ENCODE measurements around the gene FARSB.
"Not testable (repeated sequence)": the region's sequence is repeated elsewhere in the genome, so short reads cannot be mapped to it uniquely, and the experiment has no call there.

Gene FARSB

GRCh38 chr2:222603501-222603900, 52.4 kb downstream of the FARSB start:
- no peak for DNase-seq

- no peak for DNase-seq
Observed at GRCh38 chr2:222598611-222599010, 57.3 kb downstream of the FARSB start.

DNA sequence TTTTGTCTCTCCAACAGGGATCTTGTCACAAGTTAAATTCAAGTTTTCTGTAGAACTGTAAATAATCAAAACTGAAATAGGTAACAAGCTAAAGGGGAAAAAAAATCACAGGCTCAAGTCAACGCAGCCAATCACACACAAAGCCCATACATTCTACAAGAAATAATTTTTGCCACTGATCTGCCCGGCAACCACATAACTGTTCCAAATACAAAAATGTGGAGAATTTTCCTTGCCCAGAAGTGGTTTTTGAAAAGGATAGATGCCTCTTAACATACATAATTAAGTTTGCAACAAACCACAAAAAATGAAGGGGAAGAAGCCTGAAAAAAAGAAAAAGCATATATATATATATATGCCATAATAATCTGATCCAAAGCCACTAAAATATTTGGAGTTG, 60.3 kb downstream of the FARSB start:
- no peak for DNase-seq

DNA sequence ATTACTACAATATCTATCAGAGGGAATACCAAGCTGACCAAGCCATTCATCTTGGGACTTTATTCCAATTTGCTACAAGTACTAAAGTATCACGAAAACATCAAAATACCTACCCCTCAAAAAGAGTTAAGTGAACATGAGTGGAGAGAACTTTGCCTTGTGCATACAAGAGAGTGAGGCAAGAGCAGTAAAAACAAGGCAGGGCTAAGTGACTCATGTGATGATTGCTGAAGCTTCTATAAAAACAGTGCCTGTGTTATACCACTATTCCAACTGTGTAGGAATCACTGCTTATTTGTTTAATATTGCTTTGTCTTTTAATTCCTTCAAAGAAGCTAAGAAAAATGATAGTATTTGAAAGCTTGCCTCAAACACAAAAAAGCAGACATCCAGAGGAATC, 61.2 kb downstream of the FARSB start:
- DNase-seq, result no peak

DNA sequence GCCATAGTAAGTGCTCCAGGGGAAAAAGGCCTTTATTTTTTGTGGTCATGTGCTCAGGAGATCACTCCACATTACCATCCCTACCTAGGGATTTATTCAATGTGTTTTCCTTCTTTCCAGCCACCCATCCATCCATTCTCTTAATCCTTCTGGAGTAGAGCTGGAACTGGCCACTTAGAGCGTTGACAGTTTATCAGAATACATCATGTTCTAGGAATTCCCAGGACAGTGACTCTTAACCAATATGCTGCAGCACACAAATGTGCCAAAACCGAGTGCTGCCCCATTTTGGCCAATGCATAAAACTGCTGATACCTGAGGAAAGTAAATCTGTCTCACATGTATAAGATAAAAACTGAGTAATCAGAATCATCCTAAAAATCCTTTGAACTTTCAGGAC, 63.7 kb downstream of the FARSB start:
- no peak for DNase-seq

DNA sequence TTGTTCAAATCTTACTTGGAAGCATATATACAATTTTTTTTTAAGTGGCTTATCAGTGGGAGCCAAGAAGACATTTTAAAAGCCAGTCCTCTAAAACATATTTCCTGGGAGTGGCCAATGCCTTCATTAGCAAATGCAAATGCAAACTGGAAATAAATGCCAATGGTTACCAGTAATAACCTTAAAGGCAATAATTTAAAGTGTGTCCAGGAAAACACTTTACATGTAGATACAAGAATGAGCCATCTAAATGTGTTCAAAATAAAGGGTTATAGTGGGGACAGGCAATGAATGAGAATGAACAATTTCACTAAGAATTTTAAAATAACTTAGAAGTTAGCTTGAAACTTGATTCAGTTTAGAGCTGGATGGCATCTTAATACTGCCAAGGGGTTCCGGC, 64.2 kb downstream of the FARSB start:
- no peak for DNase-seq

- DNase-seq, result not testable (repeated sequence)
Observed at GRCh38 chr2:222584589-222584988, 71.3 kb downstream of the FARSB start.

GRCh38 chr2:222582928-222583327, 73.0 kb downstream of the FARSB start:
- no peak for DNase-seq

DNA sequence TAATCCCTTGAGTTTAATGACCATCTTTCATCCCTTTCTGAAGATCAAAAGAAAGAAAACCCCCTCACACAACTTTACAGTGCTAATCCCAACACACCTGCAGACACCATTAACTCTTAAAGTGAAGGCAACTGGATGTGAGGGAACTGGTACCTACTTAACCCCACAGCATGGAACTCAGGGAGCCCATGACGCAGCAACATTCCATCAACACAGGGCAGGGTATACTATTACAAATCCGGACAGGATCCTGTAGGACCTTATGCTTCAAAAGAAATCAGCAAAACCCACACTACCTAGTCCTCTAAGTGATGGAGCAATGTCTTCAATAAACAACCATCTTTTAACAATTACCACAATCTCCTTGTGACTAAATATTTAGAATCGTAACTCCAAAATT, 78.6 kb downstream of the FARSB start:
- DNase-seq, result no peak

- DNase-seq, result no peak
Observed at GRCh38 chr2:222576171-222577081, 79.5 kb downstream of the FARSB start.

DNA sequence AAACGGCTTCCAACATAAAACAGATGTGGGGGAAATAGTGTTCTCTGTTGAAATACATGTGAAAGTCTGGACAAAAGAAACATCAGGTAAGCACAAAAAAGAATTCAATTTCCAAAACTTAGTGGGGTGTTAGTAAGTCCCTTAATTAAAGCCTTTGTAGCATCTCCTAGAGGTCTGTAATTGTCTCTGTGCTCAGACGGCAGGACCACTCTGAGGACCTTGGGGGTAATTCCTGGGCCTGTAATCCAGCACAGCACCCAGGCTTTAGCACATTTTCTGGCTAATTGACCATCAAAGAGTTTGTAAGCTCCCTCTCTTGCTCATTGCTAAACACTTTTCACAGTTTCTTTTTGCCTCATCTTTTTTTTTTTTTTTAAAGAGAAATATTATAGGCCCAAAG, 80.3 kb downstream of the FARSB start:
- no peak for DNase-seq

GRCh38 chr2:222572751-222573174, 83.1 kb downstream of the FARSB start:
- no peak for DNase-seq

GRCh38 chr2:222572264-222572721, 83.6 kb downstream of the FARSB start:
- DNase-seq, result no peak

DNA sequence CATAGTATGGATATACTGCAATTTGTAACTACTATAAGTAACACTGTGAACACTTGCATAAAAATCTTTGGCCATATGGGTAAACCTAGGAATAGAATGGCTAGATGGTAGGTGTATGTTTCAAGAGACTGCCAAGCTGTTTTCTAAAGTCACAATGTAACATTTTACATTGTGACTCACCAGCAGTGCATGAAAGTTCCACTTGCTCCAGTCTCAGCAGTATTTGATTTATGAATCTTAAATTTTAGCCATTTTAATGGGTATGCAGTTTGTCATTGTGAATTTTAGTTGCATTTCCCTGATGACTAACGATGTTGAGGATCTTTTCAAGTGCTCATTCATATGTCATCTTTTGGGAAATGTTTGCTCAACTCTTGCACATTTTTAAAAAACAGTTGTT, 86.1 kb downstream of the FARSB start:
- DNase-seq, result peak; percentile 21

DNA sequence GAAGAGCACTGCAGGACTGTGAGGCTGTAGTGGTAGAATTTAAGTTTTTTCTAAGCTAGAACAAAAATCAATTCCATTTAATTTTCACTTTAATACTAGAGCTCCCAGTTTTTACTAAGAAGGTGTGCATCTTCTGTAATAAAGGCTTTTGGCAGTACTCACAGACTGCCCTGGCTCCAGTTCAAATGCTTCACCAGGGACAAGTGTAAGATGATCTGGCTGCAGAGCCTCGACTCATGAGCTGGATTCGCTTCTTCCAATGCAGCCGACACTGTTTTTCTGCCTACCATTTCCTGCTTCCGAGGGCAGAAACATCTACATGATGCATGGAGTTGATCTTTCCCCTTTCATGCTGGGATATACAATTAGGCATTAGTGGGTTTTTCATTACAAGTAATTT, 87.0 kb downstream of the FARSB start:
- no peak for DNase-seq

DNA sequence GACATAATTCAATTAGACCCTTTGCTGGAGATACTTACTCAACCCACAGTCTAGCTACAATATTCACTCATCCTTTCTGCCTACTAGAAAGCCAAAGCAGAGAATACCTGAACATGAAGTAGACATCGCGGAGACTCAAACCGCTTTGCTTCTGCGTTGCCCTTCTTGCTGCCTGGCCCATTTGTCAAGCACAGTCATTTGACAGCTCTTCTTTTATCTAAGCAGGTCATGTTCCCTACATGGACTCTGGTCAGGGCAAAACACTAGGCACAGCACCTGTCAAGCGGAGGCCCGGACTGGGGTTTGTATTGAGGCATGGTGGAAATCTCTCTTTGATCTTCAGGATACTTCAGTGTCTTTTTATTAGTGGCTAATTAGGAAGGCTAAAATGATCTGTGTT, 89.7 kb downstream of the FARSB start:
- DNase-seq, result no peak

GRCh38 chr2:222563936-222564335, 92.0 kb downstream of the FARSB start:
- no peak for DNase-seq

DNA sequence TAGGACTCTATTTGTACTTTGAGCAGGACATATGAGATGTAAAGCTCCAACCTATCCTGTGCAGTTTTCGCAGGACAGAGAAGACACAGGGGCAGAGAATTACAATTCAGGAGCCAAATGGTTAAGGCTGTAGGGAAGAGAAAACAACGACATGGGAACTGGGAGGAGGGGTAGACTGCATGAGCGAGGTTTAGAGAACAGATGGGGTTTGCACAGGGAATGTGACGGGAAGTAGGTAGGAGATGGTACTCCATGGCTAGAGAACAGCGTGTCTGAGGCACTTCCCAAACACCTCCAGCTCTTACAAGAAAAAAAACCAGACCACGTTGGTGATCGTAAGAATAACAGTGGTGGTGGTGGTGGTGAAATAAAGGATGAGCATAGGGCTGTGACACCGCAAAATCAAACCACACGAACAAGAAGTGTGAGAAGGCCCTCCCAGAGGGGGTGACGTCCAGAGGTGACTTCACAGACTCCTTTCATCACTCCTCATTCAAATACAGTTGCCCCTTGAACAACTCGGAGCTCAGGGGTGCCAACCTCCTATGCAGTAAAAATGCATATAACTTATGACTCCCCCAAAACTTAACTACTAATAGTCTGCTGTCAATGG, 92.7 kb downstream of the FARSB start:
- DNase-seq, result no peak

- peak; percentile 80 for DNase-seq
Observed at GRCh38 chr2:222561817-222562645, 93.9 kb downstream of the FARSB start.

DNA sequence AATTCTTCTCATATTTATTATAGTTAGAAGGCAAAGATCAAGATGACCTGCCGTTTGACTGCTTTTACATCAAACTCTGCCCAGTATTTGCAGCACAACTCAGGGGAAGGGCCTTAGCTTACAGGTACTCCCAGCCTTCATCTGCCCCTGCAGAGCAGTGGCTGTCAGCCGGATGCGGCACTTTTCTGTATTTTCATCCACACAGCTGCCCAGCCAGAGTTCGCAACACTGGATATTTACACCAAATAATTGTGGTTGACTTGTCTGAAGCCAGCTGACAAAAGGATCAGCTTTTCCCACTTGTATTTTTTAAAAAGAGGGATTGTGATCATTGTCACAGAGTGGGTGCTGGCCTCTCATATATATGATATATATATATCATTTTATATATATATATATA, 94.7 kb downstream of the FARSB start:
- no peak for DNase-seq

GRCh38 chr2:222554517-222554916, 101.4 kb downstream of the FARSB start:
- no peak for DNase-seq

GRCh38 chr2:222548992-222549391, 106.9 kb downstream of the FARSB start:
- no peak for DNase-seq

DNA sequence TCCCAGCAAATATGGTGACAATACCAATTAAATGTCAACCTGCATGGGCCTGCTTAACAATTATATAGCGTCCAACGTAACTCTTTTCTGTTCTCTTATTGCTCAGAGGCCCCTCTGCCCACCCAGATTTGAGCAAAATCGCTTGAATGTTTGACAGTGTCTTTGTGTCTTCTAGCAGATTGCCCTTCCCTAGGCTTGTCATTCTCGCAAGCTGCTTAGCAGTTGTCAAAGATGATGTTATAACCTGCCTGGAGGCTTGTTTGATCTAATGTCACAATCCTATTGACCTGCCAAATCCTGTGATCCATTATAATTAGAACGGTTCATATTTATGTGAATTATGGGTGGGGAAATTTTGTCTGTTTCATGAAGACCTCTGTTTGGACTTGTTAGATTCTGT, 108.8 kb downstream of the FARSB start:
- DNase-seq, result no peak

Measured in suppressor macrophage treated with lipopolysaccharide for 4 hours (primary cell).